Osteocyte (in vitro differentiated cells): ENCODE data around the gene ARFIP2. TPM values are rescaled to one million over a fixed set of nuclear protein-coding genes. Genes with fewer than 3 reads are reported as not detected.
A peak's percentile ranks its signal among the peaks of the same experiment; 100 is the strongest.
"Not testable (repeated sequence)": the region's sequence is repeated elsewhere in the genome, so short reads cannot be mapped to it uniquely, and the experiment has no call there.

Experiments
- DNase-seq: peaks from one replicate; pipeline ENCODE4 v3.0.0; 2021; ENCODE audit warnings: mixed read lengths; ENCODE audit not compliant: unreplicated experiment; ENCODE audit errors: extremely low spot score
- H3K27ac Mint-ChIP-seq: one replicate; pipeline ENCODE4 v1.8.0; 2021; ENCODE audit warnings: mild to moderate bottlenecking, mixed read lengths; ENCODE audit not compliant: unreplicated experiment
- H3K27me3 Mint-ChIP-seq: one replicate; pipeline ENCODE4 v1.8.0; 2021; ENCODE audit warnings: mixed read lengths; ENCODE audit not compliant: unreplicated experiment
- H3K36me3 Mint-ChIP-seq: one replicate; pipeline ENCODE4 v1.8.0; 2021; ENCODE audit warnings: mixed read lengths; ENCODE audit not compliant: unreplicated experiment
- H3K4me1 Mint-ChIP-seq: one replicate; pipeline ENCODE4 v1.8.0; 2021; ENCODE audit warnings: mixed read lengths; ENCODE audit not compliant: unreplicated experiment
- H3K4me3 Mint-ChIP-seq: one replicate; pipeline ENCODE4 v1.8.0; 2021; ENCODE audit warnings: mild to moderate bottlenecking, moderate library complexity, mixed read lengths; ENCODE audit not compliant: unreplicated experiment
- H3K9me3 Mint-ChIP-seq: one replicate; pipeline ENCODE4 v1.8.0; 2021; ENCODE audit warnings: mixed read lengths; ENCODE audit not compliant: unreplicated experiment
- CTCF ChIP-seq: fragments of 200-600 bp; sonication (generic); IDR thresholded peaks from 2 replicates; pipeline ENCODE4 v1.5.0; 2021; ENCODE audit warnings: antibody characterized with exemption, mild to moderate bottlenecking, moderate library complexity
- total RNA-seq: library from RNA; stranded (reverse); gene quantifications from 2 replicates; pipeline ENCODE4 v1.2.1, GENCODE V29; 2021

ARFIP2 gene
- total RNA-seq, 1 donor from 2014 or later = 64.6 TPM

GRCh38 chr11:6523253-6523652 lies 42.1 kb upstream of the ARFIP2 start:
- no peak overlapping the region for H3K27ac Mint-ChIP-seq
- H3K4me1 Mint-ChIP-seq = peaks cover 13% of the 10 kb centered on the region
- DNase-seq = no peak
- H3K9me3 Mint-ChIP-seq = no peaks in the 10 kb centered on the region
- TF ChIP-seq CTCF = no peak
- H3K36me3 Mint-ChIP-seq = peaks cover 14% of the 10 kb centered on the region
- H3K27me3 Mint-ChIP-seq = no peaks in the 10 kb centered on the region
- H3K4me3 Mint-ChIP-seq = no peak overlapping the region

DNA sequence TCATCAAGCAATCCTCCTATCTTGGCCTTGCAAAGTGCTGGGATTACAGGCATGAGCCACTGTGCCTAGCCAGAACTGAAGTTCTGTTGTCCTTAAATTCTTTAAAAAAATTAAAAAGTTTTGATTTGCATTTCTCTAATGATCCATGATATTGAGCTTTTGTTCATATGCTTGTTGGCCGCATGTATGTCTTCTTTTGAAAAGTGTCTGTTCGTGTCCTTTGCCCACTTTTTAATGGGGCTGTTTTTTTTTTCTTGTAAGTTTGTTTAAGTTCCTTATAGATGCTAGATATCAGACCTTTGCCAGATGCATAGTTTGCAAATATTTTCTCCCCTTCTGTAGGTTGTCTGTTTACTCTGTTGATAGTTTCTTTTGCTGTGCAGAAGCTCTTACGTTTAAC lies 40.8 kb upstream of the ARFIP2 start:
- H3K27me3 Mint-ChIP-seq, H3K27ac Mint-ChIP-seq, DNase-seq, H3K9me3 Mint-ChIP-seq, H3K4me3 Mint-ChIP-seq: not testable (repeated sequence)
- Mint-ChIP-seq H3K36me3 (peaks cover 14% of the 10 kb centered on the region), H3K4me1 (peaks cover 13% of the 10 kb centered on the region)

DNA sequence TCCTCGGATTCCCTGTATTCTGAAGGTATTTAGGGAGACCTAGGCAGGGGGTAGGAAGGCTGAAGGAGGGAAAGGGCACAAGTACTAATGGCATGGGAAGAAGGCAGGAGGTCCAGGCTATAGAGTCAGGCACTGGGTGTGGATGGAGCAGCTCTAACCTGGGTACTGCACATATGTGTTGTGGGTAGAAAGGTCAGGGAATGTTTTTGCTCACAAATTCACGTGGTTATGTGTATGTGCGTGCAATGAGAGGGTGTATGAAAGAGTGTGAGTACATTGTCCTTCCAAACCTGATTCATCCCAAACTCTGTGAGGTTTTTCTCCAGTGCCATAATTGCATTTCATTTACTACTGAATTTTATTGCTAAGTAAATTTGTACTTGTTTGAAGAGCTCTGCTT lies 39.1 kb upstream of the ARFIP2 start:
- DNase-seq = no peak

GRCh38 chr11:6516865-6517264 lies 35.7 kb upstream of the ARFIP2 start:
- H3K4me1 Mint-ChIP-seq = peaks cover 4% of the 10 kb centered on the region
- no peaks in the 10 kb centered on the region for H3K27me3 Mint-ChIP-seq
- no peak for DNase-seq
- TF ChIP-seq CTCF = no peak
- H3K36me3 Mint-ChIP-seq = peaks cover 23% of the 10 kb centered on the region
- H3K9me3 Mint-ChIP-seq = no peaks in the 10 kb centered on the region
- H3K27ac Mint-ChIP-seq = no peak overlapping the region
- no peak overlapping the region for H3K4me3 Mint-ChIP-seq

More for the DNA sequence above, 39.1 kb upstream of the ARFIP2 start:
- H3K9me3 Mint-ChIP-seq = no peaks in the 10 kb centered on the region
- no peak for TF ChIP-seq CTCF
- H3K27me3 Mint-ChIP-seq = no peaks in the 10 kb centered on the region
- H3K4me1 Mint-ChIP-seq = peaks cover 6% of the 10 kb centered on the region
- no peak overlapping the region for H3K27ac Mint-ChIP-seq
- H3K36me3 Mint-ChIP-seq = peaks cover 20% of the 10 kb centered on the region
- H3K4me3 Mint-ChIP-seq = no peak overlapping the region

- H3K4me1 Mint-ChIP-seq = peaks cover 1% of the 10 kb centered on the region
- H3K36me3 Mint-ChIP-seq = peaks cover 7% of the 10 kb centered on the region
- H3K9me3 Mint-ChIP-seq = no peaks in the 10 kb centered on the region
- no peak overlapping the region for H3K27ac Mint-ChIP-seq
- H3K27me3 Mint-ChIP-seq = no peaks in the 10 kb centered on the region
- TF ChIP-seq CTCF = peak; percentile 78
- H3K4me3 Mint-ChIP-seq = no peak overlapping the region
- DNase-seq = no peak
Observed at GRCh38 chr11:6505577-6506240, 24.6 kb upstream of the ARFIP2 start.

- Mint-ChIP-seq H3K4me1 (peaks cover 8% of the 10 kb centered on the region), H3K4me3 (no peak overlapping the region), H3K9me3 (no peaks in the 10 kb centered on the region), H3K27me3 (no peaks in the 10 kb centered on the region), H3K36me3 (peaks cover 7% of the 10 kb centered on the region), H3K27ac (no peak overlapping the region)
- no peak for DNase-seq
- no peak for TF ChIP-seq CTCF
Observed at GRCh38 chr11:6504166-6504565, 23.0 kb upstream of the ARFIP2 start.
